SU-DHL-6 (cell line): Measurements from ENCODE around the gene SMARCD3.

Experiments used
- CTCF ChIP-seq: fragments of 200-600 bp; sonication (generic); IDR thresholded peaks from one replicate; pipeline ENCODE4 v1.5.1; 2017; ENCODE audit warnings: antibody characterized with exemption, mild to moderate bottlenecking, low read length, moderate library complexity; ENCODE audit not compliant: insufficient read depth, poor library complexity, severe bottlenecking
- EZH2phosphoT487 ChIP-seq: fragments of 200-600 bp; sonication (generic), shearing (Covaris generic); conservative IDR thresholded peaks from 2 replicates; pipeline ENCODE4 v1.6.1; 2018; ENCODE audit warnings: mild to moderate bottlenecking, antibody characterized with exemption, low read length, moderate library complexity, mixed read lengths

GRCh38 chr7:151201344-151201743 is 47.1 kb downstream of the SMARCD3 start:
- no peak for TF ChIP-seq CTCF
- no peak for TF ChIP-seq EZH2phosphoT487
